ENCODE measurements around the gene SLC23A3.
"Not testable (repeated sequence)": the region's sequence is repeated elsewhere in the genome, so short reads cannot be mapped to it uniquely, and the experiment has no call there.

Gene SLC23A3

GRCh38 chr2:219204425-219205164, 34.8 kb upstream of the SLC23A3 start:
- DNase-seq (ENCODE audit: low read depth in 2 of 2): no peak

GRCh38 chr2:219201331-219201730, 31.5 kb upstream of the SLC23A3 start:
- DNase-seq (ENCODE audit: low read depth in 2 of 2): not testable (repeated sequence)

GRCh38 chr2:219200502-219201326, 30.9 kb upstream of the SLC23A3 start:
- DNase-seq (ENCODE audit: low read depth in 2 of 2): not testable (repeated sequence)

- no peak for DNase-seq (ENCODE audit: low read depth in 2 of 2)
Measured at GRCh38 chr2:219199470-219200211, 29.8 kb upstream of the SLC23A3 start.

- DNase-seq (ENCODE audit: low read depth in 2 of 2): no peak
Measured at GRCh38 chr2:219198974-219199373, 29.1 kb upstream of the SLC23A3 start.

GRCh38 chr2:219197388-219197787, 27.6 kb upstream of the SLC23A3 start:
- no peak for DNase-seq (ENCODE audit: low read depth in 2 of 2)

GRCh38 chr2:219186754-219187456, 17.1 kb upstream of the SLC23A3 start:
- DNase-seq (ENCODE audit: low read depth in 2 of 2): no peak

- no peak for DNase-seq (ENCODE audit: low read depth in 2 of 2)
Measured at GRCh38 chr2:219184121-219184520, 14.3 kb upstream of the SLC23A3 start.

- no peak for DNase-seq (ENCODE audit: low read depth in 2 of 2)
Measured at GRCh38 chr2:219183151-219183772, 13.4 kb upstream of the SLC23A3 start.

- no peak for DNase-seq (ENCODE audit: low read depth in 2 of 2)
Measured at GRCh38 chr2:219182331-219183150, 12.7 kb upstream of the SLC23A3 start.

- DNase-seq (ENCODE audit: low read depth in 2 of 2): no peak
Measured at GRCh38 chr2:219181531-219181930, 11.7 kb upstream of the SLC23A3 start.

- DNase-seq (ENCODE audit: low read depth in 2 of 2): no peak
Measured at GRCh38 chr2:219180961-219181360, 11.1 kb upstream of the SLC23A3 start.

- no peak for DNase-seq (ENCODE audit: low read depth in 2 of 2)
Measured at GRCh38 chr2:219179601-219180465, 10.0 kb upstream of the SLC23A3 start.

- no peak for DNase-seq (ENCODE audit: low read depth in 2 of 2)
Measured at GRCh38 chr2:219178377-219179175, 8.7 kb upstream of the SLC23A3 start.

- peak; percentile 57 to 68 for DNase-seq (ENCODE audit: low read depth in 2 of 2)
Measured at GRCh38 chr2:219177552-219178376, 7.9 kb upstream of the SLC23A3 start, which contains the start of gene RETREG2. Gene RETREG2, plus strand, starts transcription at chr2:219178275. Its CDS starts 78 bp downstream, at chr2:219178353.

GRCh38 chr2:219176818-219177551, 7.2 kb upstream of the SLC23A3 start, which contains the start of gene CNPPD1:
Gene CNPPD1, minus strand, starts transcription at chr2:219176925. Its CDS starts 97 bp downstream, at chr2:219176828.
- peak; percentile 44 to 45 for DNase-seq (ENCODE audit: low read depth in 2 of 2)

Measured in fibroblast of skin of left quadriceps (primary cell).